Stimulated activated CD8-positive, alpha-beta memory T cell treated with anti-CD3 and anti-CD28 coated beads, Interleukin-15, amount 100 ng/mL, for 24 hours (primary cell): ENCODE results near the gene DTX1.
"Not testable (repeated sequence)": the region's sequence is repeated elsewhere in the genome, so short reads cannot be mapped to it uniquely, and the experiment has no call there.

ENCODE experiments used
- DNase-seq: peaks from one replicate; pipeline ENCODE4 v3.0.0-alpha.2; 2020; ENCODE audit warnings: low read depth

Gene DTX1

DNA sequence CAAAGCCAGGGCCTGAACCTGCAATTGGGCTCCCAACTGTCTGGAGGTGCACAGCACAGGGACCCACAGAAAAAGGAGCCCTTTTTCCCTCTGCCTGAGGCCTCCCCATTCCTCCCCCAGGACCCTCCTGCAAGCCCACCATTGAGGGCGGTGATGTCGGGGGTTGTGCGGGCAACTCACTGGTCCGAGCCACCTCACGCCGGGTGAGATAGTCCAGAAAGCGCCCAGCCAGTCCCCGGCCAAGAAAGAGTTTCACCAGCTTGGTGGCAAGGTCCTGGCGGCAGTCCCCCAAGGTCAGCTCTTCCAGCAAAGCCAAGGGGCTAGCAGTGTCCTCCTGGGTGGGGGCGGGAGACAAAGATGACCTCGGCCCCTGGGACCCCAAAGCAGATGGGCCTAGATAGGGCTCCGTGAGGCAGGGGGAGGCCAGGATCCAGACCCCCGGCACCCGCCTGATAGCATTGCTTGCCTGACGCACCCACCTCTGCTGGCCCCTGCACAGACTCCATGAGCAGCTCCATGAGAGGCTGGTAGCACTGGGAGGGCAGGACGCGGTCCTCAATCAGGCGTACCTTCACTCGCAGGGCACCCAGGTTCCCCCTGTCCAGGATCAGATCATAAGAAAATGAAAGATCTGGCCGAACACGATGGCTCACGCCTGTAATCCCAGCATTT lies 59.1 kb downstream of the DTX1 start:
- no peak for DNase-seq

DNA sequence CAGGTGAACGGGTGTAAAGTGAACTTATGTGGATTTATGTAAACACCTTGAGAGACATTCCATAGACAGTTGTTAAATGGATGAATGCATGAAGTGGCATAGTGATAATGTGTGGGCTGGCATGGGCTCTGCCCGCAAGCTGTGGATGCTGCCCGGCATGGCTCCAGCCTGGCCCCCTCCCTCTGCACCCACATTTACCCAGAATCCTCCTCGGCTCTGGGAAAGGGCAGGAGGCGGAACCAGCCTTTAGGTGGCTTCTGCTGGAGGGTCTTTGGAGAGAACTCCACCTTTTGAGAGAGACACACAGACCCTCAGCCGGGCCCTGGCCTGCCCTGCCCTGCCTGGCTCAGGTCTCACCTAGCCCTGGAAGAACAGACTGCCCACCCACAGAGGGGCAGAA lies 60.3 kb downstream of the DTX1 start:
- no peak for DNase-seq

DNA sequence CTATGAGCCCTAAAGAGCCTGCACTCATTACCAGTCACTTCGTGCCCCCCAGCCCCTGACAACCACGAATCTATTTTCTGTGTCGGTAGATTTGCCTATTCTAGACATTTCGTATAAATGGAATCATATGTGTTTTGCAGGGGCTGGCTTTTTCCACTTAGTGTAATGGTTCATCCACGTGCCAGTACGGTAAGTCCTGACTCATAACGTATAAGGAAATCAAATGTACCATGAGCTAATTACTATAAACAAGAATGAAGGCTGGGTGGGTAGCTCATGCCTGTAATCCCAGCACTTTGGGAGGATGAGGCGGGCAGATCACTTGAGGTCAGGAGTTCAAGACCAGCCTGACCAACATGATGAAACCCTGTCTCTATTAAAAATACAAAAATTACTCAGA lies 61.2 kb downstream of the DTX1 start:
- not testable (repeated sequence) for DNase-seq

DNA sequence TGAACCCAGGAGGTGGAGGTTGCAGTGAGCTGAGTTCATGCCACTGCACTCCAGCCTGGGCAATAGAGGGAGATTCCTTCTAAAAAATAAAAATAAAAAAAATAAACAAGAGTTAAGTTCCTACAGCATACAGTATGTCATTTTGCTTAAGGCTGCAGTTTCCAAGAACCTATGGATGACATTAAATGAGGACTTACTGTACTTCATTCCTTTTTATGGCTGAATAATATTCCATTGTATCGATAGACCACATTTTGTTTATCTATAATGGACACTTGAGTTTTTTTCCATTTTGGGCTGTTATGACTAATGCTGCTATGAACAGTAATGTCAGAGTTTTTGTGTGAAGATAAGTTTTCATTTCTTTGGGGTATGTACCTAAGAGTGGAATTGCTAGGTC lies 61.6 kb downstream of the DTX1 start:
- DNase-seq: no peak

DNA sequence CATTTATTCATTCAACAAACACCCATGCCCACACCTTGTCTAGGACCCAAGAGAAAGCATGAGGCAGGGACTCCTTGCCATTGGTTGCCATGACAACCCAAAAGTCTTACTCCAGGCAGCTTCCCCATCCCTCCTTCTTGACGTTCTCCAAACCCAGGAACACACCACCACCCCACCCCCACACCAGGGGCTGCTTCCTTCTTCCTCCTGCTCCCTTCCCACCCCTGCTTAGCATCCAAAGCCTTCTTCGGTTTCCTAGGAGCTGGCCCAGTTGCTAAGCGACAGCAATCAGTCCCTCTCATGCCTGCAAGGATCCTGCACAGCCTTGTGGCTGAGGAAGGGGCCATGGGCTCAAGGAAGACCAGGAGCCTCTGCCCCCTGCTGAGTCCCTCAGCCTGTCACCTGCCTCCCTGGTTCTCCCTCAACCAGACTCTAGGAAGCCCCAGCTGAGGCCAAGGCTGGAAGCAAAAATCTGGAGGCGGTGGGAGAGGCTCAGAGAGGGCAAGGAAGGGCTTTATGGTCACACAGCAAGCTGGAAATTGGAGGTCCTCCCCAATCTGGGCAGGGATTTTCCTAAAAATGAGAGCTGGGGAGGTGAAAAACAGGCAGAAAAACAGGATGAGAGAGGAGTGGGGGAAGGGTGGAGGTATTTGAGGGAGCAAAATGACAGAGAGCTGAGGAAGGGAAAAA lies 63.6 kb downstream of the DTX1 start:
- no peak for DNase-seq

DNA sequence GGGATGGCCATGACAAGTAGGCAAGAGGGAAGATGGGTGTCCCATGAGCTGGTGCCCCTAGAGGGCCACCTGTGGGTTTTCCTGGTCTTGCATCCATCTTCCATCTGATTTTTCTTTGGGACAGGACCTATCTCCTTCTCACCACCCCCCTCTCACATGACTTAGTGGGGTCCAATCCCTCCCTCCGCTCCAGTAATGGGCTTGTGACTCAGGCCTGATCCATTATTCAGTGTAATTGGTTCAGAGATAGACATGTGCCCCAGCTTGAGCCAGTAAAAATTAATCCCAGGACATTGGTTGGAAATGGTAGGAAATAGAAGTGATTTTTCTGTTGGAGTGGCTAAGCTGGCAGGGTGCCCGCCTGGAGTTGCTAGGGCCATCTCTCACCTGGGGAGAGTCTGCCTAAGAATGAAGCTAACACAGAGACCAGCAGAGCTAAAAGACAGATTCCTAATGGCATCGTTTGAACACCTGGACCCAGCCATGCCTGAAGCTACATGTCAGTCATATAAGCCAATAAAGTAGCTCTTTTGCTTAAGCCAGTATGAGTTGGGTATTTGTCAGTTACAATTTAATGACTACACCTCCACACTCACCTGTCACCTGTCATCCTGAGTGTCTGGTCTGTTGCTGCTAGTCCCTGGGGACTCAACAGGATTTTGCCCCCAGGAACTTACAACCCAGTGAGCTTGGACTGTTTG lies 64.3 kb downstream of the DTX1 start:
- no peak for DNase-seq

DNA sequence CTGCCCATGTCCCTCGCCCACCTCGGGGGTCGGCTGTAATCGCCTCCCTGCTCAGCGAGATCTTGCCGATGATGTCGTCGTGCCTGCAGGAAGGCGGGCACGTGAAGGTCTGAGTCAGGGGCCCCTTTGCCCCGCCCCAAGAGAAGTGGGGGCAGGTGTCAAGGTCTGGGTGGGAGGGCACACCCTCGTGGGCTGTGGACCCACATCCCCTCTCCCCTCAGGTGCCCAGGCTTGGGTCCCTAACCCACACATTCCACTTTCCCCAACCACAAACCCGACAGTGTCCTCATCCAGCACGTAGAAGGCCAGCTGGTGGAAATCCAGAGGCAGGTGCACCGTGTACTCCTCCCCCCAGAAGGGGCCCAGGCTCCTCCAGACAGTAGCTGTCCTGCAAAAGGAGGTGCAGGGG lies 71.3 kb downstream of the DTX1 start:
- no peak for DNase-seq

DNA sequence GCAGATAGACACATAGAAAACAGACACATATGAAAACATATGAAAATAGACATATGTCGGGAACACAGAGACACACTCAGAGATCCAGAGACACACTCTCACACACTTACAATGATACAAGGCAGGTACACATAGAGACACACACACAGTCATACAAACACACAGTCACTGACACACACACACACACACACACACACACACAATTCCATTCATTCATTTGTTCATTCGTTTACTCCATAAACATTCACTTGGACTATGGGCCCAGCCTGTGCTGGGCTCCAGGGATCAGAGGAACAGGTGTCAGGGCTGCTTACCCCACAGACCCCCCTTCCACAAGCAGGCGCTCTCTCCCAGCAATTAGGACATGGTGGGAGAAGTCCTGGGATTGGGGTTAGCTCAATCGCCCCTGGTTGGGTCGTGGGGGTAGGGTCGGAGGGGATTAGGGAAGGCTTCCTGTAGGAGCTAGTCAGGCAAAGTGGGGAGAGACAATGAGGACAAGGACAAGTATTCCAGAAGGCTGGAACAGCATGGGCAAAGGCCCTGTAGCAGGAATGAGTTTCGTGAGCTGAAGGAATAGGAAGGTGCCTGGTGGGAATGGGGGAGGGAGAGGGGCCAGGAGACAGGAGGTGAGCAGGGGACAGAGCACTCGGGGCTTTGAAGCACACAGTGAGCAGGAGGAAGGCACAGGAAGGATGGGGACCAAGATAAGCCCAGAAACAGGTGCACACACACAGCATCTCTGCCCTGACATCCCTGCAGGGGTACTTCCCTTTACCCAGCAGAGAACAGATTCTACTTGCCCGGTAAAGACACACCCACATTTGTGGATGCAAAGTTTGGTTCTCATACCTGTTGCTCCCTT lies 72.5 kb downstream of the DTX1 start:
- no peak for DNase-seq

DNA sequence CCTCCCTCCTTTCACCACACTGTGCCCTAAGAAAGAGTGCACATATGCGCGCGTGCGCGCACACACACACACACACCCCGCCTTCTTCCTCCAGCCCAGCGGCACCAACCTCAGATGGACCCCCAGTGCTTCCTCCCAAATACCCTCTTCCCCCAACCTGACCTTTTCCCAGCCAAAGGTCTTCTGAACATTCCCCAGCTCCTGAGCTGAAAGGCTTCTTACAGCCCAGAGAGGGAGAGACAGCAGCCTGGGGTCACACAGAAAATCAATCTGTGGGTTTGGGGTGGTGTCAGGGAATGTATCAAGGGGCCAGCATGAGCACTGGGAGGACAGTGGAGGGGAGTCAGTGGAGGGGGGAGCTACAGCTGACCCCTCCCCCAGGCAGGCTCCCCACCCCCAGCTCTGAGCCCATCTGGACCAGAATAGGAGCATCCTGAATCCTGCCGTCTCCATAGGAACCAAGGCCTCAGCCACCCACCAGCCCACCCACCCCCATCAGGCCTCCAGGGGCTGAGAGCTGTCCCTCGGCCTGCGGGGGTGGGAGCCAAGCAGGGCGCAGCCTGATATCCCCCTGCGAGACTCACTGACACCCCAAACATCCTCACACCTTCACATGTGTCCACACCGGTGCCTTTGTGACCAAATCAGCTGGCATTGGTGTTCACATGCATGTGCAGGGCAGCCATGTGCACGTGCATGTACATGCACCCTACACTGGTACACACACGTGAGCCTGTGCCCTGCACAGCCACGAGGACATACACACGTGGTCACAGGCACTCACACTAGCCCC lies 73.3 kb downstream of the DTX1 start:
- no peak for DNase-seq

DNA sequence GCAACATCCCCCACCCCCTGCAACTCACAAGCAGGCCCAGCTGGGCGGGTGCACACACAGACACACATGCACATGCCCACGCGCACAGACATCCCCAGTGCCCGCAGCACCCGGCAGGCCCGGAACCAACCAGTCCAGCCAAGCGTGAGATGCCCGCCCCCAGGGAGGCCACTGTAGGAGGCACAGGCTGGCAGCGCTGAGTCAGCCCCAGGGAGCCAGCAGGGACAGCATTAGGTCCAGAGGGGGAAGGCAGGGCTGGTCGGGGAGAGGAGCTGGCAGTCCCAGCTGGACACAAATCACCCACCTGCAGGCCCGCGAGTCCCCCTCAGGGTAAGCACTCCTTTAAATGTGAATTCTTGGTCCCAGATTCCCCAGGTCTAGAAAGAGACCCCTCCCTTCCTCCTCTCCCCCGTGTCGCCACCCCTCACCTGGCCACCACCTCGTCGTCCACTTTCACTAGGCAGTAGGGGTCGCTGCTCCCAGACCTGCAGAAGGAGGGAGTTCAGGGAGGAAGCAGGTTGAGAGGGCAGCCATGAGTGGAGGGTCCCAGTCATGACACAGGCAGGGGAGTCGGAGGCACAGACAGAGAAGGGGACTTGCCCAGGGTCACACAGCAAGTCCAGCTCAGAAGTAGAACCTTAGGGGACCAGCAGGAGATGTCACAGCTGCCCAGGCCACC lies 74.1 kb downstream of the DTX1 start:
- no peak for DNase-seq

DNA sequence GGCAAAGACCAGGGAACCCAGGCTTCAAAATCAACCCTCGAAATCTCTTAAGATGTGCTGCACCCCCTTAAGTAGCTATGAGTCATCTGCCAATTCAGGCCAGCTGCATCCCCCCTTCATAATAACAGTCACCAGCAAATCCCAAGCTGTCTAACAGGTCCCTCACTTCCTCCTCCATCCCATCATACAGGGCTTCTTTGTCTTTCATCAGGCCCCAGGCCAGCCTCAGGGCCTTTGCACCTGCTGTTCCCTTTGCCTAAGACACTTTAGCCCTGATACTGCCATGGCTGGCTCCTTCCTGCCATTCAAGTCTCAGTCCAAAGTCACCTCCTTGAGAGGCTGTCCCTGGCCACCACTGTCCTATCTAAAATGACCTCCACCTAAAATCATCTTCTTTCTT lies 75.0 kb downstream of the DTX1 start:
- no peak for DNase-seq

DNA sequence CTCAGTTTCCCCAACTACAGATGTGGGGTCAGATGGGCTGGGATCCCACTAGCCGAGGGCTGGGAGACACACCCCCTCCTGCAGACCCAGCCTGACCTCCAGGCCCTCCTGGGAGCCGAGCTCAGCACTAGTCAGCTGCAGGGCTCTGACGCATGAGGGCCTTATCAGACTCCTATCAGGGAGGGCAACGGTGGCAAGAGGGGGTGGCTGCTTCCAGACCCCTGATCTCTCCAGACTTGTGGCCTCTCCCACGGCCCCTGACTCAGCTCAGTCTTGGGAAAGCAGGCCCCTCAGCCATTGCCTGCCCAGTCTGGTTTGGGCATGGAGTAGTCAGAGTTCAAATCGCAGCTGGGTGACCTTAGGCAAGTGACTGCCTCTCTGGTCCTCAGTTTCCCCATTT lies 76.5 kb downstream of the DTX1 start:
- no peak for DNase-seq

DNA sequence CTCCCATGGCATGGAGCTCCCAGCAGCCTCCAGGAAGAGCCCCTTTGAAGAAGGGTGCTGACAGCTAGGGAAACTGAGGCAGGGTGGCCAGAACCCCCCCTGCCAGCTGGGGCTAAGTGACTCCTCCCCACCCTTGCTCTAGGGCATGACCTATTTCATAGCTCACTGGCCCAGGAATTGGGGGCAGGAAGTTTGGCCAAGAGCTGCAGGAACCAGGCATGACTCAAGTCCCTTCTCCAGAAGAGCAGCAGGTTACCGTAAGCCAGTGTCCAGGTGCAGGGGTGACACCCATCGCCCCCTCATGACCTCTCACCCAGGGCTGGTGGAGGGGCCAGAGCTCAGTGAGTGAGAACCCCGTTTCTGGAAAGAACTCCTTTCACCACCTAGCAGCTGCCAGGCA lies 77.1 kb downstream of the DTX1 start:
- DNase-seq: no peak

DNA sequence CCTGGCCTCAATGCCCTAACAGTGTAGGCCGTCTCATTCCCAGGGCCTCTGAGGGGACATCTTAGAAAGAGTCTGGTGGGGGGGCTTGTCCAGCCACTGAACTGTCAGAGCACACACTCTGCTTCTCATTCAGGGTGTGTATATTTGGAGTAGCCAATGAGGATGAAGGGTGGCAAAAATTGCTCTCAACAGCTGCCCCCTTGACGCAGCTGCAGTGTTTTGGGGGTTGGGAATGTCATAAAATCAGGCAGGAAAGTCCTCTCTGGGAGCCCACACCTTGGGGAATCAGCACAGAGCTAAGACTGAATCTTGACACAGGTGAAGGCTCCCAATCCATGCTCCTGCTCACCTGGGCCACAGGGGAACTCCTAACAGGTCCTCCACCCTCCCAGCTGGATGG lies 77.5 kb downstream of the DTX1 start:
- DNase-seq: no peak

DNA sequence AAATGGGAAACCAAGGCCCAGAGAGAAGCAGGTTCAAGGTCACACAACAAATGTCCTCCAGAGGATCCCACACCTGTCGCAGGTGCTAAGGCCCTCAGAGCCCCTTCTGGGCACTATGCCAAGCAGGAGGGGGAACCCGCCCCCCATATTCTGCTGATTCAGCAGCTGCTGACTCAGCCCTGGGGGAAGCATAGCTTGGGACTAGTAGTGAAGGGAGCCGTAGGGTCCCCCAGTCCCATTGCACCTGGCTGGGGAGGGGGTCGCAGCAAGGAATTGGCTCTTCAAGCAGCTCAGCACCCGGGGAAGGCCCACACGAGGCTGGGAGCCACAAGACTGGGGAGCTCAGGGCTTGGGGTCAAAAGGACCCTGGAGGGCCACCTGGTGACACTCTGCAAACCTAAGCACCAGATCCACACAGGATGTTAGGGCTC lies 78.0 kb downstream of the DTX1 start:
- no peak for DNase-seq

DNA sequence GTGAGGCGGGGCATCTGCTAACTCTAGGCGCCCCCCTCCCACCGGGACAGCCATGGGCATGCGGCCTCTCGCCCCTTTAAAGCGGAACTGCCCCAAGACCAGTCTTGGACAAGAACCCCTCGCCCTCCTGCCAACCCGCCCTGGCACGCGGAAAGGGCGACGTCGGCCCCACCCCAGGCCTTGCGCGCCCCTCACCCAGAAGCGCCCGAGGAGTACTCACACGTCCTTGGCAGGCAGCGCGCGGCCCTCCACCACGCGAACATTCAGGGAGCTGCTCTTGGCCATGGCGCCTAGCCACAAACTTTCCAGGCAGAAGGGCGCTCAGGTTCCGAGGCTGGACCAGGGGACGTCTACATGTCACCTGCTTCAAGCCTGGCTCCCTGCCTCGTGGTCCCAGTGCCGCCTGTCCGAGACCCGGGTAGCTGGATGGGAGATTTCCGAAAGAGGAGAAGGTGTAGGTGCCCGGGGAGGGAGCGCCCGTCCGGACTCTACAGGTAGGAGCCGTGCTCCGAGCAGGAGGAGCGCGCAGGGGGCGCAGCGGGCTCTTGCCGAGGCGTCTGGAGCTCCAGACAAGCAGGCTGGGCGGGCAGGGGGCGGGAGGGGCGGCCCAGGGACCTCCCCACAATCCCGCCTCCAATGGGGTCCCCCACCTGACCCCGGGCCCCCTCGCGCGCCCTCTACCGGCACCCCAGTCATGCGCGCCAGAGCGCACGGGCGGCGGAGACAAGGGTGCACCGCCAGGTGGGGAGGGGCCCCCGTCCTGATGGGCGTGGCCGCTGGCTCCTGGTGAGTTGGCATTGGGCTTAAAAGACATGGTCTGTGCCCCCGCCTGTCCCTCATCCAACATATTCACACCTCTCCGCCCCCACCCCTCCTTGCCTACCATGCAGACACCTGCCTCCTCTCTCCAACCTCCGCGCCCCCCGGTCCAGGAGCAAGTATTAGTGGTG lies 78.9 kb downstream of the DTX1 start, which contains the start of gene RASAL1:
TSS of gene RASAL1 (minus strand) at position 584 of the 950 bp plus-strand sequence. CDS start at position 285, 299 bp downstream.
- DNase-seq: peak; percentile 51

DNA sequence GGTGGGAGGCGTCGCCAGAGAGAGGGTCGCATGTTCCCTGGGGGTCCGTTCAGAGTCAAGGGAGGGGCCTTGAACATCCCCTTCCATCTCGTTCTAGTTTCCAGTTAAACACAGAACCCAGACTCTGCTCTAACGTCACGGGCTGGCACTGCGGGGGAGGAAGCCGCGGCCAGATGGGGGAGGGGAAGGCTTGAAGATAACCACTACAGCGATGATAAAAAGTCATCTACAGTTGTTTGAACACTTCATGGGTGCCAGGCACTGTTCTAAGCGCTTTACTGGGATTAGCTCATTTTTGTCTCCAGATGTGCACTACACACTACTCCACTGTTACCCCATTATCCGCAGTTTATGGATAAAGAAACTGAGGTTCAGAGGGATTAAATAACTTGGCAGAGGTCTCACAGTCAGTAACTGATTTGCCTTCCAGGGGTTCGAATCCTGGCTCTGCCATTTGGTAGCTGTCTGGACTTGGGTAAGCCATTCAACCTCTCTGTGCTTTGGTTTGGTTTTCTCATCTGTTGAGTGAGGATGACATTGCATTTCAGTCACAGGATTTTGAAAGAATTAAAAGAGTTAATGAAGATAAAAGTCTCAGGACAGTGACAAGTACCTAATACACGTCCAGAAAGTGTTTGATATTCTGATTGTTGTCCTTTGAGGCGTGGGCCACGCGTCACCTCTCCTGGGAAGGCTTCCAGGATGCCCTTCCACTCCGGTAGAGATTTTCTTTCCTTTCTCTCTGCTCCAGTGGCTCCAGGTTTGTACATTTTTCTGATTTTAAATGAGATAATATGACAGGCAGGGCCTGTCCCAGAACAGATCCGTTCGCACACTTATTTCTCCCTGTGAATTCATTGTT lies 79.8 kb downstream of the DTX1 start:
- no peak for DNase-seq

DNA sequence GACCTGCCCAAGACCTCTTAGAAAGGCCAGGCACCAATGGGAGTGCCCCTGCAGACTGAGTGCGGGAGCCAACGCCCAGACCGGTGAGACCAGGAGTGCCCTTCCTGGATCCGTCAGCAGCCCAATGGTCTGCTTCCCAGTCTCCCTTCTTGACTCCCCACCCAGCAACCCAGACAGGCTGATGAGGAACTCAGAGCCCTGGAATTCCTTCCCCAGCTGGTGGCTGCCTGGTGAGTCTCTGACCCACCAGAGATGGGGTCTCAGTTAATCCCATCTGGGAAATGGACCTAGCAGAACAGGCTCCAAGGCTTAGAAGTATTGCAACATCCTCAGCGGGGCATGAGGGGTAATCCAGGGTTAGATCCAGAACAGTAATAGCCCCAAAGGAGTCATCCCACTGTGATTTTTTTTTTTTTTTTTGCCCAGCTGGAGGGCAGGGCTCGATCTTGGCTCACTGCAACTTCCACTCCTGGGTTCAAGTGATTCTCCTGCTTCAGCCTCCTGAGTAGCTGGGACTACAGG lies 80.5 kb downstream of the DTX1 start:
- no peak for DNase-seq
